ENCODE data around the gene PCNT.
"Not testable (repeated sequence)": the region's sequence is repeated elsewhere in the genome, so short reads cannot be mapped to it uniquely, and the experiment has no call there.

PCNT gene

GRCh38 chr21:46428987-46429710 lies 105.2 kb downstream of the PCNT start:
- DNase-seq, result no peak

GRCh38 chr21:46429754-46430681 lies 106.1 kb downstream of the PCNT start:
- no peak for DNase-seq

DNA sequence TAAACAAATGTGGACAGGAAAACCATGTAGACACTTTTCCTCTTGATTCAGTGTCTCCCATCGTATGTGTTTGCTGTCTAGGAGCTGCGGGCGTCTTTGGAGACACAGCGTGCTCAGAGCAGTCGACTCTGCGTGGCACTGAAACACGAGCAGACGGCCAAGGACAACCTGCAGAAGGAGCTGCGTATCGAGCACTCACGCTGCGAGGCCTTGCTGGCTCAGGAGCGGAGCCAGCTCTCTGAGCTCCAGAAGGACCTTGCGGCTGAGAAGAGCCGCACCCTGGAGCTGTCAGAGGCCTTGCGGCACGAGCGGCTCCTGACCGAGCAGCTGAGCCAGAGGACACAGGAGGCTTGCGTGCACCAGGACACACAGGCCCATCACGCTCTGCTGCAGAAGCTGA lies 107.5 kb downstream of the PCNT start:
- DNase-seq, result no peak

DNA sequence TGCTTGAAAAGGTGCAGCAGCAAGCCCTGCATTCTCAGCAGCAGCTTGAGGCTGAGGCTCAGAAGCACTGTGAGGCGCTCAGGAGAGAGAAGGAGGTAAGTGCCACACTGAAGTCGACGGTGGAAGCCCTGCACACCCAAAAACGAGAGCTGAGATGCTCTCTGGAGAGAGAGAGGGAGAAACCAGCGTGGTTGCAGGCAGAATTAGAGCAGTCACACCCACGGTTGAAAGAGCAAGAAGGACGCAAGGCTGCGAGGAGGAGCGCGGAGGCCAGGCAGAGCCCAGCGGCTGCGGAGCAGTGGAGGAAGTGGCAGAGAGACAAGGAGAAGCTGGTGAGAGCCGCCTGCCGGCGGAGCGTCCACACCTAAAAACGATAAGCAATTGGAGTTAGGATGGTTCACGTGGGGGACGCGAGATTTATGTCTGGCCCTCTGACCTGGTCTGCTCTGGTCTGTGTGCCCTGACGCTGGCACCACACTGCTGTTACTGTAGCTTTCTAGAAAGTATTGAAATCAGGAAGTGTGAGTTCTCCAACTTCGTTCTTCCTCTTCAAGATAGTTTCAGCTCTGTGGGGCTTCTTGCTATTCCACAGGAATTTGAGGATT lies 108.0 kb downstream of the PCNT start:
- DNase-seq, result no peak

- not testable (repeated sequence) for DNase-seq
Measured at GRCh38 chr21:46433116-46433515, 109.2 kb downstream of the PCNT start.

- DNase-seq, result no peak
Measured at GRCh38 chr21:46434322-46434958, 110.5 kb downstream of the PCNT start.

GRCh38 chr21:46435786-46436227 lies 111.9 kb downstream of the PCNT start:
- no peak for DNase-seq

- no peak for DNase-seq
Measured at GRCh38 chr21:46436621-46437020, 112.7 kb downstream of the PCNT start.

GRCh38 chr21:46437096-46437498 lies 113.1 kb downstream of the PCNT start:
- DNase-seq, result no peak

DNA sequence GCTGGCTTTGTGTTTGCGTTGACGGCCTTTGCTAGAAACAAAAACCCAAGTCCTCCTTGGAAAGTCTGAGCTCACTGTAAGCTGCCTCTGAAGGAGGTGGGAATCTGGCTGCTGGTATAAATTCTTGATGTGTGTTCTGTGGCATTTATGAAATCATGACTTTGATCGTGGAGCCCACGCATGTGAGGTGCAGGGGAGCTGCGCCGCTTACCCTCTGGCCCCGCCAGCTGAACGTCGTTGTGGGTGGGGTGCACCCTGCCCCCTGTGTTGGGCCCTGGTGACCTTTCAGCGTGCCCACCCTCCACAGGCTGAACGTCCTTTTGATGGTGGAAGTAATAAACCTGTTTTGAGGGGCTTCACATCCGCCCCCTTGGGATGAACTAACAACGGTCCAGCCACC lies 113.6 kb downstream of the PCNT start:
- no peak for DNase-seq

GRCh38 chr21:46438241-46438640 lies 114.3 kb downstream of the PCNT start:
- no peak for DNase-seq

DNA sequence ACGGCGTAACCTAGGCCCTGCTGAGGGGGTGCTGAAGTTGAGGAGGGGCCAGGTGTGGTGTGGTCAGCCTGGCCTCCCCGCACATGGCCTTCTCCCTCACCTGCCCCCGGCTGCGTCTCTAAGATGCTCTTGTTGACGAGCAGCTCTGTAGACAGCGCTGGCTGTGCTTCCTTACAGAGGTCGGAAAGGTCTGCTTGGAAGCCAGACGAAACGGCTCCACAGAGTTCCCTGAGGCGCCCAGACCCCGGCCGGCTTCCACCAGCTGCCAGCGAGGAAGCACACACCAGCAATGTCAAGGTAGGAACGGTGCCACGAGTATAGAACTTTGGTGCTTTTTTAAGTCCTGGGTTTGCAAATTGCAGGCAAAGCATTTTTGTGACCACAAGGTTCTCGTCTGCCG lies 116.0 kb downstream of the PCNT start:
- DNase-seq, result no peak

DNA sequence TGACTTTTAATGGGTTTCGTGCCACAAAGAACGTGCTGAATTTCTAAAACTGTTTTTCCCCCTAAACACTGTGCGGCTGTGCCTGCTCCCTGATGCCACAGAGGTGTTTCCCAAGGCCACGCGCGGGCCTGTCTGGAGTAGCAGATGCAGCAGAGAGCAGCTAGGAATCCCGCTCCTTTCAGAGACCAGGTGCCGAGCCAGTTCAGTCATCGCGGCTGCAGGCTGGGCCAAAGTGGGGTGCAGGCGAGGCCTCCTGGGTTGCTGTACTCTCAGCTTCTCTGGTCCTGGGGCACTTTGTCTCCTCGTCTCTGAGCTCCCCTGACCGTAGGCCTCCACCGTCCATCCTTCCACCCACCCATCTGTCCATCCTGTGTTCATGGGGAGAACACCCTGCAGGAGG lies 117.4 kb downstream of the PCNT start:
- DNase-seq, result no peak

- DNase-seq, result no peak
Measured at GRCh38 chr21:46441961-46442498, 118.1 kb downstream of the PCNT start.

DNA sequence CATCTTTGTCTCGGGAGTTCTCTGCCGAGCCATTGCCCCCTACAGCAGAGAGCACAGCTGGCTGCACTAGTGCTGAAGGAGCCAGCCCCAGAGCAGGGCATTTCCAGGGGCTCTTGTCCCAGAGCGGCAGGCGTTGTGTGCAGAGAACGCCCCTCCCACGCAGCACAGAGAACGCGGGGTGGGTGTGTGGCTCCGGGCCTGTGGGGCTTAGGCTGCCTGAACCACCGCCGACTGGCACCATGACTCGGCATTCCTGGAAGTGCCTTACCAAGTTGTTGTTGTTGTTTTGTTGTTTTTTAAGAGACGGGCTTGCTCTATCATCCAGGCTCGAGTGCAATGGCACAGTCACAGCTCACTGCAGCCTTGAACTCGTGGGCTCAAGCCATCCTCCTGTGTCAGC lies 119.0 kb downstream of the PCNT start:
- no peak for DNase-seq

- DNase-seq, result no peak
Measured at GRCh38 chr21:46443910-46444309, 120.0 kb downstream of the PCNT start.

- DNase-seq, result no peak
Measured at GRCh38 chr21:46448108-46448507, 124.2 kb downstream of the PCNT start.

DNA sequence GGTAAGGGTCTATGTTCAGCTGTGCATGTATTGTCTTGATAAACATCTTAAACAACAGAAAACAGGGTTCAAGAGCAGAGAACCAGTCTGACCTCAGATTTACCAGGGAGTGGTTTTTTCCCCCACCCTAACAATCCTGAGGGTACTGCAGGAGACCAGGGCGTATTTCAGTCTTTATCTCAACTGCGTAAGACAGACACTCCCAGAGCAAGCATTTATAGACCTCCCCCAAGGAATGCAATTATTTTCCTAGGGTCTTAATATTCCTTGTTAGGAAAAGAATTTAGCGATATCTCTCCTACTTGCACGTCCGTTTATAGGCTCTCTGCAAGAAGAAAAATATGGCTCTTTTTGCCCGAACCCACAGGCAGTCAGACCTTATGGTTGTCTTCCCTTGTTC lies 124.9 kb downstream of the PCNT start:
- not testable (repeated sequence) for DNase-seq

GRCh38 chr21:46452710-46453109 lies 128.8 kb downstream of the PCNT start:
- DNase-seq, result no peak

DNA sequence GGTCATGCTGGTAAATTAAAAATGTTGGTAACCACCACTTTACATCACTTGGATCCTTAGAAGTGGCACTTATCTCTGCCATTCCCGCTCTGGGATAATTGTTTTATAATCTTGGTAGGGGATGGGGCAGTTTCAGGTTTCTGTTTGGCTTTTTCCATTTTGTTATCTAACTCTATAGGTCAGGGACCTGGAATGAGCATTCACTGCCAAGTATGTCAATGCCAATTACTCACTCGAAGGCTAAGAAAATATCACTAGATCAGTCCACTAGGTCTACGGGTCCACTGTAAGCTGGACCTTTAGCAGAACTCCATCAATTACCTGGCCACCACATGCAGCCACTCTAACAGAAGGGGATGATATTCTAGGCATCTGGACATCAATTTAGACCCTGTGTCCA lies 130.2 kb downstream of the PCNT start:
- no peak for DNase-seq

GRCh38 chr21:46454634-46455390 lies 130.9 kb downstream of the PCNT start:
- DNase-seq, result no peak
